ENCODE measurements around the gene JCAD. TPM values are rescaled to one million over a fixed set of nuclear protein-coding genes. Genes with fewer than 3 reads are reported as not detected.
A peak's percentile ranks its signal among the peaks of the same experiment; 100 is the strongest.
"Not testable (repeated sequence)": the region's sequence is repeated elsewhere in the genome, so short reads cannot be mapped to it uniquely, and the experiment has no call there.

Gene JCAD
- total RNA-seq (10 to 100 TPM; 10.7 to 53.5 (median 24.7) TPM), polyA plus RNA-seq (10 to 100 TPM; 10.5 to 17.1 (median 12.4) TPM)
- long read RNA-seq, donor 1 = 0 reads
- long read RNA-seq, donor 2 = 0 reads
- long read RNA-seq, donor 3 = 0 reads
- long read RNA-seq, donor 4, partial matches to known transcripts = 0 of 4 reads
- long read RNA-seq, donor 4, other reads (novel, unspliced or antisense) = 4 of 4 reads
- long read RNA-seq, donor 5, full-length matches to known transcripts = 2 of 6 reads
- long read RNA-seq, donor 5, partial matches to known transcripts = 1 of 6 reads
- long read RNA-seq, donor 5, other reads (novel, unspliced or antisense) = 3 of 6 reads
- long read RNA-seq, donor 6, partial matches to known transcripts = 1 of 3 reads
- long read RNA-seq, donor 6, other reads (novel, unspliced or antisense) = 2 of 3 reads
- long read RNA-seq, donor 7 = 0 reads
- long read RNA-seq, donor 8 = 0 reads
- long read RNA-seq, donor 9 = 0 reads
- long read RNA-seq, donor 10 = 0 reads

GRCh38 chr10:30059209-30060107 lies at the start of gene JCAD:
Gene JCAD (minus strand): TSS chr10:30059586. CDS start chr10:30047812, 11,774 bp downstream.
- intact Hi-C loops (cut with DNase I) = loop anchor here in 1 of 2 donors (10.0 kb wide), 1 partner anchor 55 kb away; no protein-coding TSS in a partner anchor
- peak in 1 of 2 donors; percentile 50 for TF ChIP-seq POLR2A (IDR thresholded peaks at IDR 0.05)
- peak in 1 of 6 experiments; percentile 21 for TF ChIP-seq CTCF (IDR thresholded peaks at IDR 0.05)
- no peaks in the 10 kb centered on the region for H3K36me3 ChIP-seq (replicated peaks in 1 of 2)
- WGBS, 4 donors = 3 to 16% (median 6%) methylated on average over 14 to 66 of the region's 66 CpGs
- no peaks in the 10 kb centered on the region for H3K27me3 ChIP-seq
- no peaks in the 10 kb centered on the region for H3K9me3 ChIP-seq (replicated peaks in 1 of 3)
- peak within 1 kb of the TSS in 4 of 5 donors; percentile 35 to 91 (median 72) for H3K27ac ChIP-seq
- peak within 1 kb of the TSS; percentile 28 to 89 (median 50) for H3K4me3 ChIP-seq
- peaks cover 3 to 4% of the 10 kb centered on the region in 2 donors for H3K4me1 ChIP-seq (replicated peaks in 1 of 2)
- peak; percentile 51 to 83 (median 78) for DNase-seq

DNA sequence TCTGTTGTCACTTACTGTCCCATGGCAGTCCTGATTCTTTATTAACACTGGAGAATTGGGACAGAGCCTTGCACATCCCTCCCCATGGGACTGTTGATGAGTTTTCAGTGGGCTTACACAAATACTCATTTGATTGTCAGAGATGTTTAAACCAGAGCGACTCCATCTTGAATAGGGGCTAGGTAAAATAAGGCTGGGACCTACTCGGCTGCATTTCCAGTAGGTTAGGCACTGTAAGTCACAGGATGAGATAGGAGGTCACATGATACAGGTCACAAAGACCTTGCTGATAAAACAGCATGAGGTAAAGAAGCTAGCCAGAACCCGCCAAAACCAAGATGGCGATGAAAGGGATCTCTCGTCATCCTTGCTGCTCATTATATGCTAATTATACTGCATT lies 47.6 kb upstream of the JCAD start:
- H3K27me3 ChIP-seq = no peaks in the 10 kb centered on the region
- H3K4me1 ChIP-seq (replicated peaks in 1 of 2) = no peaks in the 10 kb centered on the region
- no peak for DNase-seq
- intact Hi-C loops (cut with DNase I) = no loop called here
- H3K36me3 ChIP-seq (replicated peaks in 1 of 2) = no peaks in the 10 kb centered on the region
- WGBS, 4 donors = 71 to 82% (median 80%) methylated on average over 5 of the region's 5 CpGs
- TF ChIP-seq POLR2A (IDR thresholded peaks at IDR 0.05) = no peak
- TF ChIP-seq CTCF (IDR thresholded peaks at IDR 0.05) = no peak
- H3K9me3 ChIP-seq (replicated peaks in 1 of 3) = no peaks in the 10 kb centered on the region
- H3K4me3 ChIP-seq = no peak overlapping the region
- no peak overlapping the region for H3K27ac ChIP-seq

DNA sequence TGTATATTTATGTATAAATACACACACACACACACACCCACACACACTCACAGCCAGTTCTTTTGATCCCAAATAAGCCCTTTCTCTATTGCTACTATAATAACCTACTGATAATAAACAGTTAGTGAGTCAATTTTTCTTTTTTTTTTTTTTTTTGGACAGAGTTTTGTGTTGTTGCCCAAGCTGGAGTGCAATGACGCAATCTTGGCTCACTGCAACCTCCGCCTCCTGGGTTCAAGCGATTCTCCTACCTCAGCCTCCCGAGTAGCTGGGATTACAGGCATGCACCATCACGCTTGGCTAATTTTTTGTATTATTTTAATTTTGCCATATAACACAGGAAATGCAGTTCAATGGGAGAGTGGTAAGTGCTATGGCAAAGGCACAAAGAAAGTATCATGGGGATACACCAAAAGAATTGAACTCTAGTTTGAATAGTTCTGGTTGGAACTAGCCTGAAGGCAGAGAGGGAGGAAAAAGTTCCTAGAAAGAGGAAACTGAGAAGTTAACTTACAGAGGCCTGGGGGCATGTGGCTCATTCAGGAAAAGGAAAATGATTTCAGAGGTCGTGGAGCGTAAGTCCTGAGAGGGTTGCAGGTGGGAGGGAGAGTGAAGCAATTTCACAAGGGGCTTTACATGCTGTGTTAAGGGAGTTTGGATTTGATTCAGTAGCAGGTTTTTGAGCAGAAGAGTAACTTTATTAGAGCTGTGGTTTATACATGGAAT lies 44.4 kb upstream of the JCAD start:
- TF ChIP-seq POLR2A (IDR thresholded peaks at IDR 0.05) (no peak), CTCF (IDR thresholded peaks at IDR 0.05) (no peak)
- H3K27me3 ChIP-seq = no peaks in the 10 kb centered on the region
- no peak for DNase-seq
- WGBS, 4 donors = 75 to 84% (median 78%) methylated on average over 7 of the region's 7 CpGs
- H3K9me3 ChIP-seq (replicated peaks in 1 of 3) = no peaks in the 10 kb centered on the region
- intact Hi-C loops (cut with DNase I) = no loop called here
- no peaks in the 10 kb centered on the region for H3K4me1 ChIP-seq (replicated peaks in 1 of 2)
- H3K27ac ChIP-seq = no peak overlapping the region
- no peak overlapping the region for H3K4me3 ChIP-seq
- H3K36me3 ChIP-seq (replicated peaks in 1 of 2) = no peaks in the 10 kb centered on the region

- H3K27me3 ChIP-seq; H3K9me3 ChIP-seq (replicated peaks in 1 of 3); H3K36me3 ChIP-seq (replicated peaks in 1 of 2); intact Hi-C loops (cut with DNase I); DNase-seq; H3K4me3 ChIP-seq; H3K27ac ChIP-seq; H3K4me1 ChIP-seq (replicated peaks in 1 of 2): not testable (repeated sequence)
- 89 to 92% (median 90%) methylated on average over 7 of the region's 7 CpGs for WGBS, 4 donors
Measured at GRCh38 chr10:30099706-30100105, 40.3 kb upstream of the JCAD start.

Data from adrenal gland (tissue), 19 donors.